ENCODE results near the gene ARID1A.

Gene ARID1A

DNA sequence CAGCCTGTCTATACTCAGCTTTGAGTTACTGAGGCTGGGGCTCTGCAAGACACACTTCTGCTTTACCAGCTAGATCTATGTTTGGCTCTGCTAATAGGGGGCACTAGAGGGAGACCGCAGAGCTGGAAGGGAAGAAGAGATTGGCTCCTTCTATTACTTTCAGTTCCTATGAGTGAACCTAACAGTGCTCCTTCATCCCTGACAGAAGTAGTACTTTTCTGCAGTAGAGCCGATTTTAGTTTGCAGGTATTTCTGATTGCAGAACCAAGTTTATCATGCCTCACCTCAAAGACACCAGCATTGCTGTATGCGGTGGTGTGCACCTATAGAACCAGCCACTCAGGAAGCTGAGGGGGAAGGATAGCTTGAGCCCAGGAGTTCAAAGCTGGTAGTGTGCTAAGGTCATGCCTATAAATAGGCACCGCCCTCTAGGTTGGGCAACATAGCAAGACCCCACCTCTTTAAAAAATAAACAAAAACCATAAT lies 125.0 kb downstream of the ARID1A start:
- in situ Hi-C loops (cut with MboI; ENCODE audit: low sequenced_read_pairs): no loop called here

DNA sequence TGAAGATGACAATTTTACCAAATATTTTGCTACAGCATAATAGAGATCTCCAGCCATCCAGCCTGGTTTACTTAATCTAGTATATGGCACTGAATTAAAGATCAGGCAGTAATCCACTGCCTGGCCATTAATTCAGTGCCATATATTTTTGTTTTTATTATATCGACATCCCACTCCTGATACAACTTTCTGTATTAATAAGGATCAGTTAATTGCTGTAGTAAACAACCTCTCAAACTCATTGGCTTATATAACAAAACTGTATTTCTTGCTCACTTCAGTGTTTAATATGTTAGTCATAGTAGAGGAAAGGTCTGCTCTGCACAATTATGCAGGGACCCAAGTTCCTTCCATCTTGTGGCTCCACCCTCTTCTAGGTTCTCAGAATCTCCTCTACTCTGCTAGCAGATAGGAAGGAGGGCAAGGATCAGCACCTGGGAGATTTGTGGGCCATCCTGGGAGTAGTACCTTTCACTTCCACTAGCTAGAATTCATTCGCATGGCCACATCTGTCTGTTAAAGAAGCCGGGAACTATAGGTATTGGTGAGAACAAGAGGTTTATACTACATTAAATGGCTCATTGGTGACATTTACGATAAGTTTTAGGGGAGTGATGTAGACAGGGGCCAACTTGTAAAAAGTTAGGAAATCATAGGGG lies 127.1 kb downstream of the ARID1A start:
- in situ Hi-C loops (cut with MboI; ENCODE audit: low sequenced_read_pairs): no loop called here

DNA sequence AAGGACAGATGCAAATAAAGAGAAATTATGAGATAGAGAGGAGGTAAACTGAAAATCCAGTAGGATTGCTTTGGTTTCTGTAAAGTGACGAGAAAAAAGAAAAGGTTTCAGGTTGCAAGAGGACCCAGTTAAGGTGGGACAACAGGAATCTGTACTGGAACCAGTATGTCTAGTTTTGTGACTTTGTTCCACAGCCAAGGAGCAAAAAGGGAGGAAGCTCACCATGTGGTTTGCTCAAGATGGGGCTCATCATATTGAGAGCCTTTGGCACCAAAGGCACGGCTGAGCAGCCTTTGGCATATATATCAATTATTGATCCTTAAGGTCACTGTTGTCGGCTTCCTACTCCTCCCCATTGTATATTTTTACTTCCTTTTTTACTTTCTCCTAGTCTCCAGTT lies 128.9 kb downstream of the ARID1A start:
- in situ Hi-C loops (cut with MboI; ENCODE audit: low sequenced_read_pairs): no loop called here

DNA sequence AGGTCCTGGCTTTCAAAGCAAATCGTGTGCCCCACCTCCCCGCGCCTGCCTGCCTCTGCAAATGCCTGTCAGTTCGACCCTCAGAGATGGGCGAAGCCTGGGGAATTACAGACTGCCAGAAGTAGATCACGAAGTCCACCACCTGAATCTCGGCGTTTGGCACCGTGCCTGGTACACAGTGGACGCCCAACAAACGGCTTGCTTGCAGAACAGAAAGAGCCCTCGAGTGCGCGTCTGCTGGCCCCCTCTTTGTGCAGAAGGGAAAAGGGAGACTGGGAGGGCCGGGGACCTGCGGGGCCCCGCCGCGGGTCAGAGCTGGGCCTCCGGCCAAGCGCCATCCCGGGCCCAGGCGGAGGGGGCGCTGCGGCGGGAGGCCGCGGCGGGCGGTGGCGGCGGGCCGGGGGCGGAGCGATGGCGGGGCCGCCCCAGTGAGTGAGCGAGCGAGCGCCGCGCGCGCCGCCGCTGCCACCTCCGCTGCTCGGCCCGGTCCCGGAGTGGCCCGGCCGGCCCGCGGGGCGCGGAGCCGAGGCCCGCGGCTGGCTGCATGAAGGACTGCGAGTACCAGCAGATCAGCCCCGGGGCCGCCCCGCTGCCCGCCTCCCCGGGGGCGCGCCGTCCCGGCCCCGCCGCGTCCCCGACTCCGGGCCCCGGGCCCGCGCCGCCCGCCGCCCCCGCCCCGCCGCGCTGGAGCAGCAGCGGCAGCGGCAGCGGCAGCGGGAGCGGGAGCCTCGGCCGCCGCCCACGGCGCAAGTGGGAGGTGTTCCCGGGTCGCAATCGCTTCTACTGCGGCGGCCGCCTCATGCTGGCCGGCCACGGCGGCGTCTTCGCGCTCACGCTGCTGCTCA lies 130.7 kb downstream of the ARID1A start, which contains the start of gene ZDHHC18:
ZDHHC18 (plus strand) TSS at position 428 of the 845 bp plus-strand sequence; CDS start at position 545, 117 bp downstream.
- in situ Hi-C loops (cut with MboI; ENCODE audit: low sequenced_read_pairs): no loop called here

DNA sequence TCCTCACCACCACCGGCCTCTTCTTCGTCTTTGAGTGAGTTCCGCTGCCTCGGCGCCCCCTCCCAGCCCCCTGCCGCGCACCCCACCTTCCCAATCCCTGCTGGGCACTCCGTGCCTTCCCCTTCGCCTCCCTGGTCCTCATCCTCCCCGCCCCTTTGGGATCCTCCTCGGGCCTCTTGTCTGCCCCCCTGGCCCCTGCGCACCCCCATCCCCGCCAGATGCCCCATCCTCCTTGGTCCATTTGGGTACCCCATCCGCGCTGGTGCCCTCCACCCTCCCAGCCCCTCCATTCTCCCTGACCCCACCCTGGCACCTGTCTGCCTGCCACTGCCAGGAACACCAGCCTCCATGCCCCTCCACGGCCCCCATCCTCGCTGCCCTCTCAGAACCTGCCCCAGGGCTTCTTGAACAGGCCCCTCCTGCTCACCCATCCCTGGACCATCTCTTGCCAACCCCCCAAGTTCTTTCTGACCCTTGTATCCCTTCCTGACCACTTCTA lies 131.3 kb downstream of the ARID1A start:
- in situ Hi-C loops (cut with MboI; ENCODE audit: low sequenced_read_pairs): no loop called here

DNA sequence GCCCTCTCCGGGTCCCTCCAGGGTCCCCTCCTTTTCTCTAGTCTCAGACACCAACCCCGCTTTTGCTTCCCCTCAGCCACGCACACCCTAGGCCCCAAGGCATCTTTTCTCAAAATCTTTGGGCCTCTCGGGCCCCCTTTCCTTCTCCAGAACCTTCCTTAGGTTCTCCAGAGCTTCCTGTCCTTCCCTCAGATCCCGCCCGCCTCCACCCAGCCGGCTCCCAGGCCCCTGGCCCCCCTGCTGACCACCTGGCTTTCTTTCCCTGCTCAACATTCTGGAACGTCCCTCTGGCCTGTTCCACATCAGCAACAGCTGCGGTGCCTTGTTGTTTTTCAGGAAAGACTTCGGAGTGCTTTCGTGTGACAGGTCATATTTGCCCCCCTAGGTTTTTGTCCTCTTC lies 131.8 kb downstream of the ARID1A start:
- in situ Hi-C loops (cut with MboI; ENCODE audit: low sequenced_read_pairs): no loop called here

DNA sequence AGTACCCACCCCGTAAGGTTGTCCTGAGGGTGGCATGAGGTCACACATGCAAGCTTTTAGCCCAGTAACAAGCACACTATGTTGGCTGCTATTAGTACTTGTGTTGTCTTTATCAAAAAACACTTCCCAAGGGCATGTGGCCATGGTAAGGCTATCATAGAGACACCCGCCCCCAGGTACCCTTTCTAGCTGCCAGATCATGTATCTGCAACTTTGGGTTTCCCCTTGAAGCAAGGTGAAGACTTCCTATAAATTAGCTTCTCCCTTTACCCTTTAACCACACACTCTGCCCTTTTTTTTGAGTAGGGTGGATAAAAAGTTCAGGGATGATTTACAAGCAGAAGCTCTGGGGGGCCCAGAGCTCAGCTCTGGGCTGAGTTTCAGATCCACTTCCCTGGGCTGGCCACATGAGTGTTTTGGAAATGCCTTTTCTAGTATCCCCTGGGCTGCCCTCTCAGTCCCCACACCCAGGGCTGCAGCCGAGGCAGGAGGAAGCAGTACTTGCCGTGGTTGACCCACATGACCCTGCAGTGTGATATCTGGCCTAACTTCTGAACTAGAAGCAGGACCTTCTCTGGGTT lies 132.7 kb downstream of the ARID1A start:
- in situ Hi-C loops (cut with MboI; ENCODE audit: low sequenced_read_pairs): no loop called here

DNA sequence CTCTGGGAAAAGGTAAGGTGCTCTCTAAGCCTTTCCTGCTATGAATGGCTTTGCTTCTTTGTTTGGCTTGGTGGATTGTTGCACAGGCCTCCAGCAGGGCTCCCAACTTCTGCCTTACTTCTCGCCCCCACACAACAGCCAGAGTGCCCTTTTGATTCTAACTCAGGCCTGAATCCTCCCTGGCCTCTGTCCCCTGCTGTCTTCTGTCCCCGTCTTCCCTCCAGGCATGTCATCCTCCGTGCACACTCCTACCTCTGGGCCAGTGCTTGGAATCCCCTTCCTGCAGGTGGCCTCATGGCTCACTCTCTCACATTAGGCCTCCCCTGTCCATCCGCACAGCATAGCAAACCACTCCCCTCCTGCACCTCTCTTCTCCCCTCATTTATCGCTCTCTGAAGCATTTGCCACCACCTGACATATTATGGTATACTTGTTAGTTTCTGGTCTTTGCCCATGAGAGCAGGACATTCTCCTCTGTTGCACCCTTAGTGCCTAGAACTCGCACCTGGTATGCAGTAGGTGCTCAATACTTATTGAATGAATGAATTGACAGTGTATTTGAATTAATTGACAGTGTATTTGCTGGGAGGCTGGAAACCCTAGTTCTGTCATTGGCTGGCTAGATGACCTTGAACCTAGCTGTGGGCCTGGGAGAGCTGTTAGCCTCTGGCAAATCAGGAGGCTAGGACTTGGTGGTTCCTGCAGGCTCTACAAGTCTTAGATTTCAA lies 133.5 kb downstream of the ARID1A start:
- in situ Hi-C loops (cut with MboI; ENCODE audit: low sequenced_read_pairs): no loop called here

DNA sequence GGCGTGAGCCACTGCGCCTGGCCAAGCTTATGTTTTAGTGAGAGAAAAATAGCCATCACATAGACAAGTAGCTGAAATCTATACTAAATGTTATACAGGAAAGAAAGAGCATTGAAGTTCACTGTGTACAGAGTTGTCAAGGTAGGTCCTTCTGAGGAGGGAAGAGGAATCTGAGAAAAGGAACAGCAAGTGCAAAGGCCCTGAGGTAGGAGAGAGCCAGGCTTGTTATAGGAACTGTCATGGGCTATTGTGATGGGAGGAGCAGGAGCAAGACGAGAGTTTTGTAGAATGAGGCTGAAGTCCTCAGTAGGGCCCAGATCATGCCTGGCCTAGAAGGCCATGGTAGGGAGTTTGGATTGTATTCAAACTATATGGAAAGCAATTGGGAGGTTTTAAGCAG lies 135.2 kb downstream of the ARID1A start:
- in situ Hi-C loops (cut with MboI; ENCODE audit: low sequenced_read_pairs): no loop called here

Data from HL-60/S4 treated with phorbol 12-myristate 13-acetate at 8.2 ng/mL for 4 days and 3 days (cell line).